Karpas-422 (cell line): ENCODE measurements around the gene ASCC3. TPM values are rescaled to one million over a fixed set of nuclear protein-coding genes. Genes with fewer than 3 reads are reported as not detected.

Experiments
- DNase-seq: peaks from one replicate; pipeline ENCODE4 v3.0.0-alpha.2; 2015
- H2AFZ ChIP-seq: fragments of 200-600 bp; sonication (generic); 2 replicates; pipeline ENCODE4 v1.6.1; 2014; ENCODE audit warnings: antibody characterized with exemption, low read length, mixed read lengths
- H3K27ac ChIP-seq: fragments of 200-600 bp; sonication (generic); 2 replicates; pipeline ENCODE4 v1.5.1; 2014; ENCODE audit warnings: mild to moderate bottlenecking, low read length, moderate library complexity
- H3K27me3 ChIP-seq: fragments of 200-600 bp; sonication (generic); 2 replicates; pipeline ENCODE4 v1.6.1; 2014; ENCODE audit warnings: low read length, mixed read lengths
- H3K36me3 ChIP-seq: fragments of 200-600 bp; sonication (generic); 2 replicates; pipeline ENCODE4 v1.6.1; 2014; ENCODE audit warnings: low read length, mixed read lengths; ENCODE audit not compliant: insufficient read depth
- H3K4me1 ChIP-seq: fragments of 200-600 bp; sonication (generic); 2 replicates; pipeline ENCODE4 v1.6.1; 2014; ENCODE audit warnings: mild to moderate bottlenecking, low read length, mixed read lengths
- H3K4me2 ChIP-seq: fragments of 200-600 bp; sonication (generic); 2 replicates; pipeline ENCODE4 v1.6.1; 2014; ENCODE audit warnings: low read length, low read depth, mild to moderate bottlenecking; ENCODE audit not compliant: poor library complexity, severe bottlenecking
- H3K4me3 ChIP-seq: fragments of 200-600 bp; sonication (generic); 2 replicates; pipeline ENCODE4 v1.5.1; 2014; ENCODE audit warnings: mild to moderate bottlenecking, antibody characterized with exemption, low read length, mixed read lengths
- H3K79me2 ChIP-seq: fragments of 200-600 bp; sonication (generic); 2 replicates; pipeline ENCODE4 v1.6.1; 2014; ENCODE audit warnings: mild to moderate bottlenecking, low read length, mixed read lengths
- H3K9ac ChIP-seq: fragments of 200-600 bp; sonication (generic); 2 replicates; pipeline ENCODE4 v1.6.0; 2014; ENCODE audit warnings: low read length
- H3K9me2 ChIP-seq: fragments of 200-600 bp; sonication (generic), shearing (Covaris generic); replicated peaks from 2 replicates; pipeline ENCODE4 v1.6.0; 2014; ENCODE audit warnings: mild to moderate bottlenecking, low read length, moderate library complexity; ENCODE audit not compliant: insufficient read depth
- H3K9me3 ChIP-seq: fragments of 300-700, 200-600 bp; sonication (generic); 2 replicates; pipeline ENCODE4 v1.6.1; 2014; ENCODE audit warnings: low read length, mixed read lengths
- H4K20me1 ChIP-seq: fragments of 200-600 bp; sonication (generic); 2 replicates; pipeline ENCODE4 v1.6.1; 2014; ENCODE audit warnings: mild to moderate bottlenecking, antibody characterized with exemption, low read length, low read depth; ENCODE audit not compliant: insufficient read depth
- total RNA-seq: library from RNA; depleted of rRNA; stranded (reverse); fragments of >200 nt; shearing (Covaris generic); gene quantifications from 2 replicates; pipeline ENCODE4 v1.2.3, GENCODE V29; 2014; ENCODE audit warnings: low replicate concordance

The ASCC3 gene
- total RNA-seq, 1 experiment from 2014 or later: 56.2 TPM

GRCh38 chr6:100913400-100914276 lies 32.5 kb upstream of the ASCC3 start:
- no peak overlapping the region for H3K9ac ChIP-seq
- no peaks in the 10 kb centered on the region for H3K79me2 ChIP-seq
- H3K9me2 ChIP-seq: no peaks in the 10 kb centered on the region
- no peaks in the 10 kb centered on the region for H3K4me1 ChIP-seq
- no peak overlapping the region for H2AFZ ChIP-seq
- no peaks in the 10 kb centered on the region for H4K20me1 ChIP-seq
- H3K36me3 ChIP-seq: no peaks in the 10 kb centered on the region
- H3K27me3 ChIP-seq: no peaks in the 10 kb centered on the region; the same call in 1 of the 2 replicates
- H3K4me3 ChIP-seq: no peak overlapping the region
- DNase-seq: no peak
- no peak overlapping the region for H3K27ac ChIP-seq
- no peaks in the 10 kb centered on the region for H3K9me3 ChIP-seq
- H3K4me2 ChIP-seq: no peak overlapping the region

DNA sequence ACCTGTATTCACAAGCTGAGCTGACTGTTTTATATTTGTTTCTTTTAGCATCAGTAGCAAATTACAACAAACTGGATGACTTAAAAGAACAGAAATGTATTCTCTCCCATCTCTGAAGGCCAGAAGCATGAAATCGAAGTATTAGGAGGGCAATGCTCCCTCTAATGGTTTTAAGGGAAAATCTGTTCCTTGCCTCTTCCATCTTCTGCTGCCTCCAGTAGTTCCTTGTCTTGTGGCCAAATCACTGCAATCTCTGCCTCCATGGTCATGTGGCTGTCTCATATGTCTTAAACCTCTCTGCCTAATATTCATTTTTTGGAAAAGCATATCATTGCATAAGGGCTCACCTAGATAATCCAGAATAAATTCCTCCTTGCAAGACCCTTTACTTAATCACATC lies 25.2 kb upstream of the ASCC3 start:
- Histone ChIP-seq H3K9me2 (no peaks in the 10 kb centered on the region), H3K9me3 (no peaks in the 10 kb centered on the region)
- no peak for DNase-seq

DNA sequence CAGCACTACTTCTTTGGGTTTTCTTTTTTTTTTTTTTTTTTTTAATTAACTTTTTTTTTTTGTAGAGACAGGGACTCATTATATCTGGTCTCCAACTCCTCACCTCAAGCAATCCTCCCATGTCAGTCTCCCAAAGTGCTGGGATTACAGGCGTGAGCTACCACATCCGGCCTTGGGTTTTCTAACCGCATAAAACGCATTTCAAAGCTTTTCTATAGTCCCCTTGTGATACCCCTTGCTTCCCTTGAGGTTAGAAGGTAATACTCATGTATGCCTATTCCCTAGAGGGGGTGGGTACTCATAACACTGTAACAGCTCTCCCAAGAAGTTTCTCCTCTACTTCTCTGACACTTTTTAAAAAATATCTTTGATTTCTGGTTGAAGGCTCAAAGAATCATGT lies 23.9 kb upstream of the ASCC3 start:
- Histone ChIP-seq H3K27ac (no peak overlapping the region), H3K4me3 (no peak overlapping the region), H2AFZ (no peak overlapping the region), H3K4me1 (no peaks in the 10 kb centered on the region), H3K79me2 (no peaks in the 10 kb centered on the region), H3K27me3 (no peaks in the 10 kb centered on the region), H4K20me1 (no peaks in the 10 kb centered on the region), H3K36me3 (no peaks in the 10 kb centered on the region), H3K4me2 (no peak overlapping the region), H3K9me2 (no peaks in the 10 kb centered on the region), H3K9me3 (no peaks in the 10 kb centered on the region), H3K9ac (no peak overlapping the region)
- no peak for DNase-seq

More for the DNA sequence above, 25.2 kb upstream of the ASCC3 start:
- Histone ChIP-seq H3K4me3 (no peak overlapping the region), H3K4me2 (no peak overlapping the region), H3K27ac (no peak overlapping the region), H3K36me3 (no peaks in the 10 kb centered on the region), H4K20me1 (no peaks in the 10 kb centered on the region), H3K79me2 (no peaks in the 10 kb centered on the region), H3K9ac (no peak overlapping the region), H3K27me3 (no peaks in the 10 kb centered on the region), H2AFZ (no peak overlapping the region), H3K4me1 (no peaks in the 10 kb centered on the region)

GRCh38 chr6:100904316-100904715 lies 23.2 kb upstream of the ASCC3 start:
- Histone ChIP-seq H3K9me3 (no peaks in the 10 kb centered on the region), H3K9me2 (no peaks in the 10 kb centered on the region), H3K27ac (no peak overlapping the region), H3K4me1 (no peaks in the 10 kb centered on the region), H3K36me3 (no peaks in the 10 kb centered on the region), H4K20me1 (no peaks in the 10 kb centered on the region), H3K27me3 (no peaks in the 10 kb centered on the region), H3K4me3 (no peak overlapping the region), H3K79me2 (no peaks in the 10 kb centered on the region), H2AFZ (no peak overlapping the region), H3K9ac (no peak overlapping the region), H3K4me2 (no peak overlapping the region)
- no peak for DNase-seq

- Histone ChIP-seq H3K27ac (no peak overlapping the region), H3K4me2 (no peak overlapping the region), H3K27me3 (no peaks in the 10 kb centered on the region), H3K79me2 (no peaks in the 10 kb centered on the region), H3K36me3 (no peaks in the 10 kb centered on the region), H3K9me3 (no peaks in the 10 kb centered on the region), H2AFZ (no peak overlapping the region), H3K4me1 (no peaks in the 10 kb centered on the region), H3K9ac (no peak overlapping the region), H4K20me1 (no peaks in the 10 kb centered on the region), H3K9me2 (no peaks in the 10 kb centered on the region), H3K4me3 (no peak overlapping the region)
- DNase-seq: no peak
Measured at GRCh38 chr6:100901582-100901981, 20.5 kb upstream of the ASCC3 start.

DNA sequence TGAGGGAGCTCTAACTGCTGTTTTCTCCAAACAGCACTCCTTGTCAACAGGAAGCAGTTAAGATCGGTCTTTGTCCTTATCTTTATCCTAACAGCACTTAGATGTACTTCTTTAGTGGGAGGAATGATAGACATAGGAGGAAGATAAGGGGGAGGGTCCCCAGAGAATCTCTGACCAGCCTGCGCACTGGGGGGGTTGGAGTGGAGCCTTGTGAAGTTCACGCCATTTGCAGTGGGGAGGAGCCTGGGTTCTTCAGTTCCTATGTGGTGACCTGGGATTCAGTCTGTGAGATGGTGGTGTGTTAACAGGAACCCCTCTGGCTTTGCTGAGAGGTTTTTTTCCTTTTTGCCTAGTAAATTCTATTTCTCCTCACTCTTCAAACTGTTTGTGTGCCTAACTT lies 18.1 kb upstream of the ASCC3 start:
- Histone ChIP-seq H3K27ac (no peak overlapping the region), H3K36me3 (no peaks in the 10 kb centered on the region), H3K79me2 (no peaks in the 10 kb centered on the region), H3K9me2 (no peaks in the 10 kb centered on the region), H3K9ac (no peak overlapping the region), H3K4me2 (no peak overlapping the region), H3K9me3 (no peaks in the 10 kb centered on the region), H3K4me3 (no peak overlapping the region), H2AFZ (no peak overlapping the region), H3K27me3 (no peaks in the 10 kb centered on the region), H3K4me1 (no peaks in the 10 kb centered on the region), H4K20me1 (no peaks in the 10 kb centered on the region)
- no peak for DNase-seq

GRCh38 chr6:100897671-100898070 lies 16.5 kb upstream of the ASCC3 start:
- Histone ChIP-seq H3K27me3 (no peaks in the 10 kb centered on the region), H3K4me3 (no peak overlapping the region), H3K27ac (no peak overlapping the region), H3K9ac (no peak overlapping the region), H3K9me2 (no peaks in the 10 kb centered on the region), H3K9me3 (no peaks in the 10 kb centered on the region), H3K4me2 (no peak overlapping the region), H3K4me1 (no peaks in the 10 kb centered on the region), H2AFZ (no peak overlapping the region), H3K79me2 (no peaks in the 10 kb centered on the region), H4K20me1 (no peaks in the 10 kb centered on the region), H3K36me3 (no peaks in the 10 kb centered on the region)
- DNase-seq: no peak

- H3K27ac ChIP-seq: no peak overlapping the region
- H3K4me1 ChIP-seq: no peaks in the 10 kb centered on the region
- no peaks in the 10 kb centered on the region for H4K20me1 ChIP-seq
- H2AFZ ChIP-seq: no peak overlapping the region
- H3K27me3 ChIP-seq: no peaks in the 10 kb centered on the region
- H3K4me3 ChIP-seq: no peak overlapping the region
- no peak overlapping the region for H3K4me2 ChIP-seq
- H3K9ac ChIP-seq: no peak overlapping the region
- no peaks in the 10 kb centered on the region for H3K79me2 ChIP-seq
- no peak for DNase-seq
- no peaks in the 10 kb centered on the region for H3K9me2 ChIP-seq
- no peaks in the 10 kb centered on the region for H3K9me3 ChIP-seq
- H3K36me3 ChIP-seq: no peaks in the 10 kb centered on the region
Measured at GRCh38 chr6:100893743-100894142, 12.6 kb upstream of the ASCC3 start.
